ENCODE data around the gene CPT1B.

DNA sequence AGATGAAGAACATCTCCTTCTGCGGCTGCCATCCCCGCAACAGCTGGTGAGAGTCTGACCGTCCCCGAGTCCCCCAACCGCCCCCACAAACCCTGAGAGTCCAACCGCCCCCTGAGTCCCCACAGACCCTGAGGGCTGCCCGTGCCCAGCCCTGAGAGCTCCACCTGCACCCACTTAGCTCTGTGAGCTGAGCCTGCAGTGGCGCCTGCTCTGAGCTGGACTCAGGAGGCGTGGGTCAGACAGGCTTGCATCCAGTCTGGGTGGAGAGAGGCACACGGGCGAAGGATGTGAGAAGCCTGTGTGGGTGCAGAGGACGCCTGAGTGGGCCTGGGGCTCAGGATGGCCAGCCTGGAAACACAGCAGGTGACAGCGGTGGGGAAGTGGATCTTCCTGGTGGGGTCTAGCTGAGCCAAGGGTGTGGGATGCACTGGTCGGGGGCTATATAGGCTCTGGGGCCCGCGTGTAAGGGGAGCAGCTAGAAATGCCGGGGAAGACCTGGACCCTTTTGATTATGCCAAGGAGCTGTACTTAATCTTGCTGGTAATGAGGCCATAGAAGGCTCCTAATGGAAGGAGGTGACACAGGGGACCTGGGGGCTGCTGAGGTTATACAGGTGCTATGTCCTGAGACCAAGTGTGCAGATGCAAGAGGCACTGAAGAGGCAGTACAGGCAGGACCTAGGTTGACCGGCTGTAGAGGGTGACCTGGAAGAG lies 28.9 kb upstream of the CPT1B start:
- TF ChIP-seq EZH2 (IDR thresholded peaks at IDR 0.05; ENCODE audit: low read depth, unreplicated experiment) (no peak), JUNB (IDR thresholded peaks at IDR 0.05; ENCODE audit: unreplicated experiment) (no peak), EZH2phosphoT487 (IDR thresholded peaks at IDR 0.05; ENCODE audit: unreplicated experiment) (no peak), POLR2AphosphoS5 (IDR thresholded peaks at IDR 0.05; ENCODE audit: low read depth) (no peak), CREB1 (CRISPR knock-in tag; IDR thresholded peaks at IDR 0.05; ENCODE audit: low read depth) (no peak), ZNF462 (CRISPR knock-in tag; IDR thresholded peaks at IDR 0.05) (no peak), NANOG (IDR thresholded peaks at IDR 0.05; ENCODE audit: borderline replicate concordance) (no peak)
- TF ChIP-seq, protein P1, sequence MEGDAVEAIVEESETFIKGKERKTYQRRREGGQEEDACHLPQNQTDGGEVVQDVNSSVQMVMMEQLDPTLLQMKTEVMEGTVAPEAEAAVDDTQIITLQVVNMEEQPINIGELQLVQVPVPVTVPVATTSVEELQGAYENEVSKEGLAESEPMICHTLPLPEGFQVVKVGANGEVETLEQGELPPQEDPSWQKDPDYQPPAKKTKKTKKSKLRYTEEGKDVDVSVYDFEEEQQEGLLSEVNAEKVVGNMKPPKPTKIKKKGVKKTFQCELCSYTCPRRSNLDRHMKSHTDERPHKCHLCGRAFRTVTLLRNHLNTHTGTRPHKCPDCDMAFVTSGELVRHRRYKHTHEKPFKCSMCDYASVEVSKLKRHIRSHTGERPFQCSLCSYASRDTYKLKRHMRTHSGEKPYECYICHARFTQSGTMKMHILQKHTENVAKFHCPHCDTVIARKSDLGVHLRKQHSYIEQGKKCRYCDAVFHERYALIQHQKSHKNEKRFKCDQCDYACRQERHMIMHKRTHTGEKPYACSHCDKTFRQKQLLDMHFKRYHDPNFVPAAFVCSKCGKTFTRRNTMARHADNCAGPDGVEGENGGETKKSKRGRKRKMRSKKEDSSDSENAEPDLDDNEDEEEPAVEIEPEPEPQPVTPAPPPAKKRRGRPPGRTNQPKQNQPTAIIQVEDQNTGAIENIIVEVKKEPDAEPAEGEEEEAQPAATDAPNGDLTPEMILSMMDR (conservative IDR thresholded peaks at IDR 0.05; ENCODE audit: low read depth in 2 of 2), result no peak
- TF ChIP-seq, protein P2, sequence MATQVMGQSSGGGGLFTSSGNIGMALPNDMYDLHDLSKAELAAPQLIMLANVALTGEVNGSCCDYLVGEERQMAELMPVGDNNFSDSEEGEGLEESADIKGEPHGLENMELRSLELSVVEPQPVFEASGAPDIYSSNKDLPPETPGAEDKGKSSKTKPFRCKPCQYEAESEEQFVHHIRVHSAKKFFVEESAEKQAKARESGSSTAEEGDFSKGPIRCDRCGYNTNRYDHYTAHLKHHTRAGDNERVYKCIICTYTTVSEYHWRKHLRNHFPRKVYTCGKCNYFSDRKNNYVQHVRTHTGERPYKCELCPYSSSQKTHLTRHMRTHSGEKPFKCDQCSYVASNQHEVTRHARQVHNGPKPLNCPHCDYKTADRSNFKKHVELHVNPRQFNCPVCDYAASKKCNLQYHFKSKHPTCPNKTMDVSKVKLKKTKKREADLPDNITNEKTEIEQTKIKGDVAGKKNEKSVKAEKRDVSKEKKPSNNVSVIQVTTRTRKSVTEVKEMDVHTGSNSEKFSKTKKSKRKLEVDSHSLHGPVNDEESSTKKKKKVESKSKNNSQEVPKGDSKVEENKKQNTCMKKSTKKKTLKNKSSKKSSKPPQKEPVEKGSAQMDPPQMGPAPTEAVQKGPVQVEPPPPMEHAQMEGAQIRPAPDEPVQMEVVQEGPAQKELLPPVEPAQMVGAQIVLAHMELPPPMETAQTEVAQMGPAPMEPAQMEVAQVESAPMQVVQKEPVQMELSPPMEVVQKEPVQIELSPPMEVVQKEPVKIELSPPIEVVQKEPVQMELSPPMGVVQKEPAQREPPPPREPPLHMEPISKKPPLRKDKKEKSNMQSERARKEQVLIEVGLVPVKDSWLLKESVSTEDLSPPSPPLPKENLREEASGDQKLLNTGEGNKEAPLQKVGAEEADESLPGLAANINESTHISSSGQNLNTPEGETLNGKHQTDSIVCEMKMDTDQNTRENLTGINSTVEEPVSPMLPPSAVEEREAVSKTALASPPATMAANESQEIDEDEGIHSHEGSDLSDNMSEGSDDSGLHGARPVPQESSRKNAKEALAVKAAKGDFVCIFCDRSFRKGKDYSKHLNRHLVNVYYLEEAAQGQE (IDR thresholded peaks at IDR 0.05; ENCODE audit: unreplicated experiment), result no peak
- TF ChIP-seq, protein P3, sequence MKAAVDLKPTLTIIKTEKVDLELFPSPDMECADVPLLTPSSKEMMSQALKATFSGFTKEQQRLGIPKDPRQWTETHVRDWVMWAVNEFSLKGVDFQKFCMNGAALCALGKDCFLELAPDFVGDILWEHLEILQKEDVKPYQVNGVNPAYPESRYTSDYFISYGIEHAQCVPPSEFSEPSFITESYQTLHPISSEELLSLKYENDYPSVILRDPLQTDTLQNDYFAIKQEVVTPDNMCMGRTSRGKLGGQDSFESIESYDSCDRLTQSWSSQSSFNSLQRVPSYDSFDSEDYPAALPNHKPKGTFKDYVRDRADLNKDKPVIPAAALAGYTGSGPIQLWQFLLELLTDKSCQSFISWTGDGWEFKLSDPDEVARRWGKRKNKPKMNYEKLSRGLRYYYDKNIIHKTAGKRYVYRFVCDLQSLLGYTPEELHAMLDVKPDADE (IDR thresholded peaks at IDR 0.05), result no peak

Data from GM23338 (cell line).